Trophoblast cell (in vitro differentiated cells and primary cell): Measurements from ENCODE around the gene IDS.
"Not testable (repeated sequence)": the region's sequence is repeated elsewhere in the genome, so short reads cannot be mapped to it uniquely, and the experiment has no call there.

ENCODE experiments used
- DNase-seq, 2 donors: peaks; one replicate each; pipeline ENCODE4 v3.0.0-alpha.2; 2016
- H2AFZ ChIP-seq: 2 replicates; pipeline ENCODE4 v1.6.1; 2013; ENCODE audit warnings: low read length, moderate library complexity, mild to moderate bottlenecking; ENCODE audit not compliant: insufficient read depth, poor library complexity
- H2AK5ac ChIP-seq: 2 replicates; pipeline ENCODE4 v1.6.1; 2013; ENCODE audit warnings: mild to moderate bottlenecking, low read length
- H2BK120ac ChIP-seq: 2 replicates; pipeline ENCODE4 v1.6.1; 2013; ENCODE audit warnings: low read length, mild to moderate bottlenecking, moderate library complexity; ENCODE audit not compliant: insufficient read depth, poor library complexity
- H2BK12ac ChIP-seq: 2 replicates; pipeline ENCODE4 v1.6.1; 2013; ENCODE audit warnings: mild to moderate bottlenecking, low read length, moderate library complexity
- H2BK5ac ChIP-seq: 2 replicates; pipeline ENCODE4 v1.6.1; 2013; ENCODE audit warnings: low read length, low read depth, moderate library complexity, mild to moderate bottlenecking; ENCODE audit not compliant: poor library complexity
- H3K14ac ChIP-seq: 2 replicates; pipeline ENCODE4 v1.6.1; 2013; ENCODE audit warnings: mild to moderate bottlenecking, low read length
- H3K18ac ChIP-seq: 2 replicates; pipeline ENCODE4 v1.6.1; 2013; ENCODE audit warnings: mild to moderate bottlenecking, low read length
- H3K23ac ChIP-seq: 2 replicates; pipeline ENCODE4 v1.6.1; 2013; ENCODE audit warnings: low read length
- H3K27ac ChIP-seq: 2 replicates; pipeline ENCODE4 v1.5.1; 2013; ENCODE audit warnings: low read depth, mild to moderate bottlenecking, inconsistent platforms, low read length, moderate library complexity
- H3K27me3 ChIP-seq: 2 replicates; pipeline ENCODE4 v1.6.1; 2013; ENCODE audit warnings: inconsistent platforms, mild to moderate bottlenecking, low read length, moderate library complexity; ENCODE audit not compliant: insufficient read depth
- H3K36me3 ChIP-seq, 2 experiments: 1 replicate in 1 of 2; 2 replicates in 1 of 2; pipeline ENCODE4 v1.6.1; 2013; ENCODE audit warnings: low read length in 2 of 2, mild to moderate bottlenecking in 2 of 2, moderate library complexity in 1 of 2; ENCODE audit not compliant: insufficient read depth in 2 of 2, control insufficient read depth in 1 of 2
- H3K4ac ChIP-seq: 2 replicates; pipeline ENCODE4 v1.6.1; 2013; ENCODE audit warnings: low read depth, mild to moderate bottlenecking, low read length, moderate library complexity
- H3K4me1 ChIP-seq, 2 experiments: 1 replicate in 1 of 2; 2 replicates in 1 of 2; pipeline ENCODE4 v1.6.1; 2013; ENCODE audit warnings: low read length in 2 of 2, mild to moderate bottlenecking in 2 of 2, moderate library complexity in 1 of 2; ENCODE audit not compliant: insufficient read depth in 2 of 2, control insufficient read depth in 1 of 2
- H3K4me2 ChIP-seq: 2 replicates; pipeline ENCODE4 v1.6.1; 2013; ENCODE audit warnings: inconsistent platforms, mild to moderate bottlenecking, low read length, moderate library complexity
- H3K4me3 ChIP-seq: 2 replicates; pipeline ENCODE4 v1.5.1; 2013; ENCODE audit warnings: mild to moderate bottlenecking, low read depth, low read length, inconsistent platforms
- H3K79me1 ChIP-seq: one replicate; pipeline ENCODE4 v1.6.1; 2013; ENCODE audit warnings: low read length
- H3K79me2 ChIP-seq: 2 replicates; pipeline ENCODE4 v1.6.1; 2013; ENCODE audit warnings: low read length, mild to moderate bottlenecking; ENCODE audit not compliant: control insufficient read depth, insufficient read depth, poor library complexity
- H3K9ac ChIP-seq: 2 replicates; pipeline ENCODE4 v1.6.1; 2013; ENCODE audit warnings: mild to moderate bottlenecking, low read length
- H3K9me3 ChIP-seq: 2 replicates; pipeline ENCODE4 v1.6.1; 2013; ENCODE audit warnings: low read depth, mild to moderate bottlenecking, control low read depth, inconsistent platforms, low read length; ENCODE audit not compliant: insufficient read depth
- H4K12ac ChIP-seq: 2 replicates; pipeline ENCODE4 v1.6.1; 2013; ENCODE audit warnings: low read depth, mild to moderate bottlenecking, low read length, moderate library complexity
- H4K8ac ChIP-seq: 2 replicates; pipeline ENCODE4 v1.6.1; 2013; ENCODE audit warnings: low read depth, mild to moderate bottlenecking, low read length, moderate library complexity
- H4K91ac ChIP-seq: one replicate; pipeline ENCODE4 v1.6.1; 2013; ENCODE audit warnings: low read depth, mild to moderate bottlenecking, low read length, moderate library complexity
- WGBS: extraction: QIAGEN DNeasy Blood & Tissue Kit; methylation state at CpG from one replicate; pipeline ENCODE4 v1.1.7; 2013; ENCODE audit warnings: missing lambda C conversion rate; ENCODE audit not compliant: insufficient read length, insufficient coverage; ENCODE audit errors: extremely low coverage; 5-methylcytosine and 5-hydroxymethylcytosine counted together

The IDS gene

DNA sequence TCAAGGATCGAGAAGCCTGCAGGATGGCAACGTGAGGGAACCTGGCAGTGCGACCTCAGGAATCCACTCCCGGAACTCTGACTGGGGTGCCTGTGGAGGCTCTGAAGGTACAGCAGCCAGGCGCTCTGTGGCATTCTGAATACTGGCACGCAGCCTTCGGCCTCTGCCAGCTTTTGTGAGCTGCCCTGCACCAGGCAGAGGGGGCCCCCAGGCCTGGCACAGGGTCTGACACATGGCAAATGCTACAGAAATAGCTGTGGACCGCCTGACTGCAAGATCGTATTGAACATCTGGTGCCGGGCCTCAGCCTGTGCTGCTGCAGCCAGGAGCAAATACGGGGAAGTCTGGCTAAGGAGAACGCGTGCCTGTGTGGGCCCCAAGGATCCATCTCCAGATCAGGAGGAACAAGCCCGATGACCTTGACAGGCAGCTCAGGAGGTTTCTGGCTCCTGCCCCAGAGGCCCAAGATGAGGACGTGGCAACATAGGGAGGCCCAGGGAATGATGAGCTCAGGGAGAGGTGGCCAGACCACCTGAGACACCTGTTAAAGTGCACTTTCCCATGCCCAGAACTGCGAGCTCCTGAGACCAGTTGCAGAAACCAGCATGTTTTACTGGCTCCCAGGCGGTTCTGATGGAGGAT, 16.6 kb downstream of the IDS start:
- H2AK5ac ChIP-seq, H4K8ac ChIP-seq, H3K18ac ChIP-seq, DNase-seq, H4K91ac ChIP-seq, H3K79me1 ChIP-seq, H3K4me3 ChIP-seq, H3K9ac ChIP-seq, H2AFZ ChIP-seq, H2BK120ac ChIP-seq, H3K14ac ChIP-seq, H3K4me1 ChIP-seq, H3K23ac ChIP-seq, H3K79me2 ChIP-seq, H3K9me3 ChIP-seq, H2BK12ac ChIP-seq, H3K4ac ChIP-seq, H2BK5ac ChIP-seq, H3K27ac ChIP-seq, H3K4me2 ChIP-seq, H3K27me3 ChIP-seq: not testable (repeated sequence)
- Histone ChIP-seq H3K36me3 (peaks cover 27 to 46% of the 10 kb centered on the region in 2 experiments), H4K12ac (peak overlapping the region; percentile 54)
- WGBS = no CpG with 5 or more reads among the region's 17 CpGs

DNA sequence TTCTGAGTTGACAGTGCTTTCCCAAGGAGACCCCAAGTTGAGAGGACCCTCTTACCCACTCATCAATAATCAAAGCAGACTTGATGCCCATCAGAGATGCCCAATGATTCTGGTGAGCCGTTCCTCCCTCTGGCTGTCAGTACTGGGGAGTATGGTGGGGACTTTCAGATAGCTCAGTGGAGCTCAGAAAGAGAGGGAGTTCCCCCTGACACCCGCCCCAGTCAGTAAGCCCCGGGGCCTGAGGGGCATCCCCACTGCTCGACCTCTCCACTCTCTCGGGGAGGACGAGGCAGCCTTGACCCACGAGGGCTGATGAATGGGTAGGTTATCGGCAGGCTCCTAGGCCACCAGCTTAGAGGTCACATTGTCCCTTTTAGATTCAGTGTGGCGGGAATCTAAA, 17.1 kb downstream of the IDS start:
- not testable (repeated sequence) for H3K18ac ChIP-seq, H3K9me3 ChIP-seq, H2AK5ac ChIP-seq, H3K79me1 ChIP-seq, H3K9ac ChIP-seq, H3K4me2 ChIP-seq, H4K12ac ChIP-seq, H2BK120ac ChIP-seq, H3K4ac ChIP-seq, DNase-seq, H3K27me3 ChIP-seq, H2AFZ ChIP-seq, H3K4me3 ChIP-seq, H3K4me1 ChIP-seq, H3K14ac ChIP-seq, H3K23ac ChIP-seq, H4K91ac ChIP-seq, H3K79me2 ChIP-seq, H2BK5ac ChIP-seq, H2BK12ac ChIP-seq, H4K8ac ChIP-seq, H3K27ac ChIP-seq
- WGBS = no CpG with 5 or more reads among the region's 9 CpGs
- peaks cover 22 to 41% of the 10 kb centered on the region in 2 experiments for H3K36me3 ChIP-seq

DNA sequence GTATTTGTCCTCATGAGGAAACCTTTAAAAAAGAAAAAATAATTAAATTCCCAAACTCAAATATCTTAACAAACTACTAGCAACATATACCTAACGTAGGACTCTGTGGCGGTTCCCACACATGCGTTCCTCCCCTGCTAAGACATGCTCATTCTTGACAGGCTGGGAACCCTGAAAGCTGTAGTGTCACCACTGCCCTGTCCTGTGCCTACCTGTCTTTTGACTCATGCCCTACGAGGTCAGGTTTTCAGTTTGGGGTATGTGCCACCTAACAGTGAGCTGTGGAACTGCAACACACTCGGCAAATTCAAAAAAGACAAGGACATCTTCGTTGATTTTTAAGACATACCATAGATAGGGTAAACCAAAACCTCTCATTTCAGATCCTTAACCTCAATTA, 17.8 kb downstream of the IDS start:
- Histone ChIP-seq H3K14ac (no peak overlapping the region), H3K9me3 (no peaks in the 10 kb centered on the region), H2BK12ac (no peak overlapping the region), H3K23ac (no peak overlapping the region), H3K4me3 (no peak overlapping the region), H2AFZ (no peak overlapping the region), H3K4me1 (no peaks in the 10 kb centered on the region), H4K91ac (no peak overlapping the region), H3K79me2 (no peaks in the 10 kb centered on the region), H4K12ac (no peak overlapping the region), H3K27ac (no peak overlapping the region), H3K36me3 (peaks cover 23 to 36% of the 10 kb centered on the region in 2 experiments), H3K4me2 (no peak overlapping the region), H2BK120ac (no peak overlapping the region), H3K9ac (no peak overlapping the region), H4K8ac (no peak overlapping the region), H3K4ac (no peak overlapping the region), H2BK5ac (no peak overlapping the region), H3K79me1 (no peaks in the 10 kb centered on the region), H3K27me3 (no peaks in the 10 kb centered on the region), H2AK5ac (no peak overlapping the region), H3K18ac (no peak overlapping the region)
- peak in 1 of 2 donors; percentile 39 for DNase-seq
- WGBS = no CpG with 5 or more reads among the region's 6 CpGs

DNA sequence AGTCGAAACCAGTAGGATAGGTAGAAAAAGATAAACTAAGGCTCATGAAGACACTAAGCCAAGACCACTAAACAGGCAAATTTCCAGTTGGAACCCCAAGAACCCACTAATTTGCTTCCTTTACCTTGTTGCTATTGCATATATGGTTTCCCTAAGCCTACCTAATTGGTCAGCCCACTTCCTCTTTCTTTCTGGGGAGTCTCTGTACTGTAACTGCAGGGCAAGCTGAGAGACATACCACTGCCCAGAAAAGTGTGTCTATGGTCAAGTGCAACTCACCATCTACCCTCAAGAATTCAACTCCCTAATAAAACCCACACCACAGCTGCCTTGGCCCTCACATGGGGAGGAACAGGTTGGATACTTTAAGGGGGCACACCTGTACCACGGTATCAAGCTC, 28.6 kb downstream of the IDS start:
- no peak overlapping the region for H3K27ac ChIP-seq
- H3K4me3 ChIP-seq = no peak overlapping the region
- WGBS = no CpG with 5 or more reads among the region's 2 CpGs
- H3K4me1 ChIP-seq = no peaks in the 10 kb centered on the region
- no peak overlapping the region for H3K9ac ChIP-seq
- no peak for DNase-seq
- no peak overlapping the region for H3K4me2 ChIP-seq
- no peak overlapping the region for H4K8ac ChIP-seq
- no peak overlapping the region for H3K23ac ChIP-seq
- no peaks in the 10 kb centered on the region for H3K27me3 ChIP-seq
- no peak overlapping the region for H4K91ac ChIP-seq
- no peaks in the 10 kb centered on the region for H3K79me2 ChIP-seq
- no peaks in the 10 kb centered on the region for H3K9me3 ChIP-seq
- no peak overlapping the region for H3K4ac ChIP-seq
- no peak overlapping the region for H3K18ac ChIP-seq
- no peak overlapping the region for H2BK12ac ChIP-seq
- H2AFZ ChIP-seq = no peak overlapping the region
- H3K14ac ChIP-seq = no peak overlapping the region
- H2BK5ac ChIP-seq = no peak overlapping the region
- H2BK120ac ChIP-seq = no peak overlapping the region
- H3K36me3 ChIP-seq = peaks cover 0 to 5% of the 10 kb centered on the region in 2 experiments
- no peak overlapping the region for H4K12ac ChIP-seq
- H2AK5ac ChIP-seq = no peak overlapping the region
- no peaks in the 10 kb centered on the region for H3K79me1 ChIP-seq
